CD4-positive, alpha-beta T cell treated with Interleukin-2 at 100 ng/mL for 4 hours (primary cell): ENCODE measurements around the gene CHN2.

Experiments
- DNase-seq: peaks from one replicate; pipeline ENCODE4 v3.0.0-alpha.2; 2020; ENCODE audit warnings: low spot score

Gene CHN2

DNA sequence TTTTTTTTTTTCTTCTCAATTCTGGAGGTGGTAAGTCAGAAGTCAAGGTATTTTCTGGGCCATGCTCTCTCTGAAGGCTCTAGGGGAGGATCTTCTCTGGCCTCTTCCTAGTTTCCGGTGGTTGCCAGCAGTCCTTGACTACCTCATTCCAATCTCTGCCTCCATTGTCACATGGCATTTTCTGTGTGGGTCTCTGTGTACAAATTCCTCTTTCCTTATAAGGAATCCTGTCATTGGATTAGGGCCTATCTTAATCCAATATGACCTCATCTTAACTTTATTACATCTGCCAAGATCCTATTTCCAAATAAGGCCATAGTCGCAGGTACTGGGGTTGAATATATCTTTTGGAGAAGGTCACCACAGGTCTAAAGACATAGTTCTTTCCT is 239.8 kb downstream of the CHN2 start:
- no peak for DNase-seq

DNA sequence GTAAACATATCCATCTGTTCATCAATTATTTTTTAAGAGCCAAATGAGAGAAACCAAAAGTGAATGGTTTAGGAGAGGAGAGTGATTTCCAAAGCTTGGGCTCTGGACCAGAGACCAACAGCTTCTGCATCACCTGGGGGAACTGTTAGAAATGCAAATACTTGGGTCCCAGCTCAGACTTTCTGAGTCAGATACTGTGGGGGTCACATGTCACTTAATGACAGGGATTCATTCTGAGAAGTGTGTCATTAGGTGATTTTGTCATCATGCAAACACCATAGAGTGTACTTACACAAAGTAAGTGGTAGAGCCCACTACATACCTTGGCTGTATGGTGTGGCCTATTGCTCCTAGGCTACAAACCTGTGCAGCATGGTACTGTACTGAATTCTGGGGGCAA is 240.6 kb downstream of the CHN2 start:
- no peak for DNase-seq

DNA sequence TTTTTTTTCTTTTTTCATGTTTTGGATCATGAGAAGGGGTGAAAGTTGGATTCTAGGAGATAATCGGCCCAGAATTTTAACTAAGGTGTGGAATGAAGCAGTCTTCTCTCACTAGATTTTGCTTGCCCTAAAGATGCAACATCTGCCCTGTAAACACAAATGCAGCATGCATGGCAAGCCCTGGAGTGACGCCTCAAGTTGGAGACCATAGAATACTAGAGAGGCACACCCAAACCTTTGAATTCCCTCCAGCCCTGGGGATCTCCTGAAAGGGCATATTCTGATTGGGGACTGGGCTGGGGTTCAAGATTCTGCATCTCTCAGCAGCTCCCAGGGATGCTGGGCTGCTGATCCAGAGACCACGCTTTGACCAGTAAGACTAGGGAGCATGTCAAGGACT is 241.3 kb downstream of the CHN2 start:
- DNase-seq = no peak

- DNase-seq = no peak
These were observed 247.6 kb downstream of the CHN2 start for GRCh38 chr7:29442146-29442545.

DNA sequence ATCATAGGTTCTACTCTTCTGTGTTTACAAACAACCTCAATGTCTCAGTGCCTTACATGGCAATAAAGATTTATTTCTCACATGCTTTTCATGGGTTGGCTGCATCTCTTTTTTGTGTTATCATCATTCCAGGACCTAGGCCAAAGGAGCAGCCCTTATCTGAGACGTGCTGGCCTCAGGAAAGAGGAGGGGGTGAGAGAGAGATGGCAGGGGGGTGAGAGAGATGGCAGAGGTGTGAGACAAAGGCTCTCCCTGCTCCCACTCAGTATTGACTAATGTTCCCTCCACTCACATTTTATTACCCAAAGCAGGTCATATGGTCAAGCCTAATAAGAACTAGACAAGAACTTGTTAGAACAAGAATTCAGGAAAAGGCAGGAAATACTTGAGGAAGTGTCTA is 249.0 kb downstream of the CHN2 start:
- no peak for DNase-seq

GRCh38 chr7:29444267-29444666 is 249.7 kb downstream of the CHN2 start:
- DNase-seq = no peak

- no peak for DNase-seq
These were observed 251.2 kb downstream of the CHN2 start for GRCh38 chr7:29445736-29446135.

GRCh38 chr7:29447828-29448227 is 253.3 kb downstream of the CHN2 start:
- no peak for DNase-seq

DNA sequence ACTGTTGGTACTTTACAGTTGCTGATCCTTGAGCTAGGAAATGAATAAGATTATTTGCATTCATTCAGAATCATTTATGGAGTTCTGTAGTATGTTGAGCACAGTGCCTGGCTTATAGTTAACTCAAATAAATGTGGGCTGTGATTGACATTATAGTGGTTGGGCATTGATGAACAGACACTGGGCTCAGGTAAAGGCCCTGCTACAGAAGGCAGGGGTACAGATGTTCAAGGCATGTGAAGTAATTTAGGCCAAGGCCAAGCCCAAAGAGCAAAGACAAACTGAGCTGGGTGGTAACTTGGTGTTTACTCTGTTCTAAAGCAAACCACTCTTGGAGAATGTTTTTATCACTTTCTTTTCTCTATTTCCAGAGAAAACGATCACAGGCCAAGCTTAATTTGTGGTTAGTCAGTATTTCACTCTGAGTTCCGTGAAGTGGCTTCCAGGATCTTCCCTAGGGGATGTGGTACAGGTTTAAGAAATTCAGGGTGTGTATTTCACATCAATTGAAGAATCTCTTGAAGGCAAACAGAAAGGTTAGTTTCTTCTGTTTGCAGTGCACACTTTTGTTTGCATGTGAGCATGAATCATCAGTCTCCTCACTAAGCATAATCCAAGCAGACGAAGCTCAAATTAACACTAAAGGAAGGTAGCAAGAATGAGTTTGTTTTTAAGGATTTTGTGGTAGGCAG is 255.1 kb downstream of the CHN2 start:
- DNase-seq = no peak

DNA sequence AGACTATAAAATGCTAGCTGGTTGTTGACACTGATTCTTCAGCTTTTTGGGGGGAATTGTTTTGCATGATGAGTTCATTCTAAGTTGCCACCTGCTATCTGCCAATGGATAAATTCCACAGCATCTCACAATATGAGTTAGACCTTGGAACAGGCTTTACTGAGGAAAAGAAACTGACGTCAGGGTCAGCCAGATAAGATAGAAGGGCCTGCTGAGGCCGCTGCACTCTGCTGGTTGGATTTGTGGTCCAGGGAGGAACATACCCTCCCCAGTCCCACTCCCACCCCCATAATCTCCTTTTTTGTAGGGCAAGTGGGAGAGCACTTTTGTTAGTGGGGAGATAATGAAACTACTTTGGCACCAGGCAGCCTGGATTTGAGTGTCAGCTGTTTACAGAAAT is 258.4 kb downstream of the CHN2 start:
- no peak for DNase-seq

GRCh38 chr7:29454464-29454863 is 259.9 kb downstream of the CHN2 start:
- no peak for DNase-seq

DNA sequence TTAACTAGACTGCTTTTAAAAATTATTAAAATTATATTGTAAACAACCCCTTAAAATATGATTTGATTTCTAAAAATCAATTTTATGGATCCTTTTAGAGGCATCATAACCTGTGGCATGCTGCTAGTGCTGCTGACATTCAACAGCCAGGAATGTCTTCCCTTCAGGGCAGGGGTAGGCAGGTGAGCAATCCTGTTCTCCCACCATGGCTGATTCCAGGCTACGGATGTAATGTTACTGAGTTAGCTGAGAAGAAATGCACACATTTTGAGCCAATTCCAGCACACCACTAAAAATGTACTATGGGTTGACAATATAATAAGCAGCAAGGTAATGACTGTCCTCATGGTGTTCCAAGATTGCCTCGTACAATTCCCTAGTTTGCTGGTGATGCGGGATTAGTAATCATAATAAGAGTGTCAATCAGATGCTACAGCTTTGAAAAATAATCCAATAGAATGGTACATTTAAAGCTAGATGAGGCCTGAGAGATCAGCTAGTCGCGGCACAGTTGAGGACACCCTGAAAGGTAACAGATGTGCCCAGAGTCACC is 260.4 kb downstream of the CHN2 start:
- DNase-seq = no peak

- no peak for DNase-seq
These were observed 262.6 kb downstream of the CHN2 start for GRCh38 chr7:29457141-29457561.

DNA sequence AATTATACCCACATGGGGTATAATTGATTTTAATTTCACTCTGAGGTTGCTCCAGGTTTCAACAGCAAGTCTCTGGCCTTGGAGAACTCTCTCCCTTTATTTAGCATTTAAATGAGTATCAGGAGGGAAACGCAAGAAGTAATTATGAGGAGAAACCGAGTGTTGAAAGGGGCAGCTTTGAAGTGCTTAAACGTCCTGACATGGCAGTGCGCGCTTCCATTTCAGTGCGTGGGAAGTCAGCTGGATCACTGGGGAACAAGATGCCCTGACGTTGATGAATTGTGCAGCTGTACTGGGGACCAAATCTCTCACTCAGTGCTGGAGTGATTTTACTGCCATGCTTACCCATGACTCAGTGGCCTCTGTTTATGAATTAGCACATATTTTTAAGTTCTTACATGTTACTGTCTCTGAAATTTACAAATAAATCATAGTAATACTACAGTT is 263.0 kb downstream of the CHN2 start:
- no peak for DNase-seq

DNA sequence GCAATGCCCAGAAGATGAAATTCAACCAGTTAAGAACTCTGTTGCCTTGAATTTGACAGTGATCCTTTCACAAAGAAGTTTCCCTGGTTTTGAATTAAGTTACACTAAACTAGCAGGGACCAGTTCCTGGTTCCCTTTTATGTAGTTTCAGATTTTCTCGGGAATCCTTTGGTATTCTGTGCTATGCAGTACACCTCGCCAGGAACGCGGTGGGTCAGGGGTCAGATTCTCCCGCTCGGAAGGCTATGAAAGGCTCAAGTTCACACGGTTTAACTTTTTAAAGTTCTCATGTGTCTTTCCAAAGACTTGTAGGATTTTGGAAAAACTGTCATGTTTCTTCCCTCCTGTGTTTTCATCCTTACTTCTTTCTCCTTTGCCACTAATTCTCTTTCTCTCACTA is 264.4 kb downstream of the CHN2 start:
- no peak for DNase-seq

- DNase-seq = no peak
These were observed 265.0 kb downstream of the CHN2 start for GRCh38 chr7:29459589-29459988.

GRCh38 chr7:29461996-29462395 is 267.4 kb downstream of the CHN2 start:
- DNase-seq = no peak

DNA sequence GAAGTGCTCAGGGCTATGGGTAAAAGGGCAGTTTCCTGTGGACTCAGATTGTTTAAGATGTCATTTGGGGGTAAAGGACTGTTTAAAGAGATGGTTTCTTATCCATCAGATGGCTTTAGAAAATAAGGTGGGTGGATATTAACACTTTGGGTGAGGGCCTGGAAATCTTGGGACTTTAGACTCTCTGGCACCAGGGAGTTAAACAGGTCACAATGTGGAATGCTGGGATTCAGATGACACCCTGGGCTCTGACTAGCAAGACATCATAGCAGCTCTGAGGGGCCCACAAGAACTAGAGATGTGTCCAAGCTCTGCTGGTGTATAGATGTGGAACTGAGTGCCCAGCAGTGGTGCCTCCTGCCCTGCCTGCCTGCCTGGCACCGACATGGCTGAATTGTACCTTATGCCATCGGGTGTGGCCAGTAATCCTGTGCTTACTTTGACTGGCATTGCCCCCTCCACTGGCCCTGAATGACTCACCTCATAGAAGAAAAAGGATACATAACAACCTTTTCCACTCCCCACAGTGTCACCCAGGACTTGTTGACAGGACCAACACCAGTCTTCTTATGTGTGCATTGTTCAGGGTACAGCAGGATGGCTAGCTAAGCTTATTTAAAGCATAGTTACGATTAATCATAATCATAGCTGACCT is 269.1 kb downstream of the CHN2 start:
- DNase-seq = no peak

- no peak for DNase-seq
These were observed 270.2 kb downstream of the CHN2 start for GRCh38 chr7:29464753-29465152.

- DNase-seq = no peak
These were observed 272.8 kb downstream of the CHN2 start for GRCh38 chr7:29467193-29467926.

- no peak for DNase-seq
These were observed 273.6 kb downstream of the CHN2 start for GRCh38 chr7:29468196-29468595.

- DNase-seq = no peak
These were observed 274.7 kb downstream of the CHN2 start for GRCh38 chr7:29469281-29469680.

DNA sequence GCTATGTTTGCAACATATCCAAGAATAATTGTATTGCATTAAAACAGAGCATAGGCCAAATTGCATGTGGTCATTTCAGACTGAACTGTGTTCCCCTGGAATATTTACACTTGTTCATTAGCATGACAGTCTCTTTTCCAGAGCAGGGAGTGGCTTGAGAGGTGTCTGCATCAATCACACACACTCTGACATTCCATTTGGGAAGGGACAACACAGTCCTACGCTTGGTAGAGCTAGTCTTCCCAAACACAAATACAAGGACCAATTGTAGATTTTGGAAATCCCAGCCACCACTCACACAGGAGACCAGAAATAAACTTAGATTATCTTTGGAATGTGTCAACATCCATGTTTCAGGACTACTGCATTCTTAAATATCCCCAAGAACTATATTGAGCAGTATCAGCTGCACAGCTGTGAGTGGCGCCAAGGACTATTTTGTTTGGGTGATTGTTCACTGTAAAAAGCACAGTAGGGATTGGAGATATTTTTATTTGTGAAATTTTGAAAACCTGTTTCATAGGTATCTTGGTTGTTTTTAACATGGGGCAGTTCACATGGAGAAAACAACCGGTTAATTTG is 275.5 kb downstream of the CHN2 start:
- no peak for DNase-seq
